GM21360 (cell line): ENCODE results near the gene MAML2.

ENCODE experiments used
- ATAC-seq: cut with Tn5 transposase; IDR thresholded peaks from one replicate; pipeline ENCODE4 v1.9.1; 2021; ENCODE audit warnings: mild to moderate bottlenecking, moderate library complexity; ENCODE audit not compliant: unreplicated experiment

Gene MAML2

GRCh38 chr11:96342961-96343711 is at the start of gene MAML2:
Gene MAML2, minus strand, starts transcription at chr11:96343195. Its CDS starts 1,300 bp downstream, at chr11:96341895.
- ATAC-seq, result peak; percentile 73

- no peak for ATAC-seq
These were observed 48.8 kb upstream of the MAML2 start for GRCh38 chr11:96391698-96392307.

DNA sequence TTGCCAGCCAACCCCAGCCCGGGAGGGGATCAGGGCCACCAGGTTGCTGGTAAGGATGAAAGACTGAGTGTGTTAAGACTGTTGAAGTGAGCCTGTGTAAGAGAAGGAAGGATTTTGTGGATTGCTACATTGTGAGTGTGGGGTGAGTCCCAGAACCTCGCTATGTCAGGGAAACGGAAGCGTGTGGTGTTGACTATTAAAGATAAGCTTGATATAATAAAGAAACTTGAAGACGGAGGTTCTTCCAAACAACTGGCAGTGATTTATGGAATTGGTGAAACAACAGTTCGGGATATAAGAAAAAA is 47.4 kb upstream of the MAML2 start:
- no peak for ATAC-seq

DNA sequence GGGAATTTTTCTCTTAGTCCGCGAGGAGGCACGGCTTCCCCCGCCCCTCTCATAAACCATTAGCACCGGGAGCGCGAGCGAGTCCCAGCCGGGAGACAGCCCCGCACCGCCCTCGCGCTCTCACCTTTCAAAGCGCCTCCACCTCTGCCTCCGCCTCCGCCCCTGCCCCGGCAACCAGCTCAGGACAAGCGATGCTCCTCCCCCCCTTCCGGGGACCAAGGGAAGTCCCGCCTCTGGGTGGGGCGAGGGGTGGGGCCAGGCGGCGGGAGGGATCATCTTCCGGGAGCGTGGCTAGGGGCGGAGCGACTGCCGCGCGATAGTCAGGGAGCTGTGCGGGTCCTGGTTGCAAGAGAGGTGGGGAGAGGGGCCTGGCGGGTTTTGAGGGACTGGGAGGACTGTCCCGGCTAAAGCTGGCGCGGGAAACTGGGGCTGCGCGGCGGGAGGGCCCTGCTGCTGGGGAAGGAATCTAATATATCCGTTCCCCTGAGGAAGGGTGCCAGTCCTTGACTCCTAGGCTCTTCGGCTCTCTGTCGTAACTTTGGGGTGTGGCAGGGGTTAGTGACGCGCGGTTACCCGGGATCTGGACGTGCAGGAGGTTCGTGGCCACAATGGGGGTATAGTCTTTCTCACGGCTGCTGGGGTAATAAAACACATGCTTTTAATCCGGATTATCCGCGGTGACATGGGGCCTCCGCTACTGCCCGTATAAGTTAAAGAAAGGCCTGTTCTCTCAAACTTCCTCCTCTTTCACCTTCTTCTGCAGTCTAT is 46.9 kb upstream of the MAML2 start, which contains the start of the genes CCDC82 and JRKL:
Gene CCDC82 (minus strand): TSS at position 193 of the 768 bp plus-strand sequence. CDS start 5,165 bp downstream, outside the sequence.
Gene JRKL (plus strand): TSS at position 294 of the 768 bp plus-strand sequence. CDS start 637 bp downstream, outside the sequence.
- peak; percentile 92 for ATAC-seq

GRCh38 chr11:96388891-96389719 is 46.1 kb upstream of the MAML2 start:
- ATAC-seq, result peak; percentile 39

DNA sequence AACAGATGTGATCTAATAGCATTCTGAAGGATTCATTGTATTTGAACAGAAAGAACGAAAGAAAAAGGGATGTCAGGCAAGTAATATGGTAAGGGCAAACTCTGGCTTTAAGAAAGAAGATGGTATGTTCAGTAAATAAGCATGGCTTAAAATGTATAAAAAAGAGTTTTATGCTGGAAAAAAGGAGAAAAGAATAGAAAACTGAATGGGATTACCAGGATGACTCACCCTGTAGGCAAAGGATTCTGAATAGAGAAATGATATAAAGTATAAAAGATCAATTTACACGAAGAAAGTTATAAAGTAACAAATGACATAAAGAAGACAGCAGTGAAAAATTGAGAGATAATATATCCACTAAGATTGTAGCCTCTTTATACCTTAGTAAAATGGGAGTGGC is 42.2 kb upstream of the MAML2 start:
- ATAC-seq, result no peak

- ATAC-seq, result no peak
These were observed 41.2 kb upstream of the MAML2 start for GRCh38 chr11:96384156-96384555.

GRCh38 chr11:96376796-96377195 is 33.8 kb upstream of the MAML2 start:
- no peak for ATAC-seq

- ATAC-seq, result no peak
These were observed 30.8 kb upstream of the MAML2 start for GRCh38 chr11:96373826-96374225.

- ATAC-seq, result no peak
These were observed 24.3 kb upstream of the MAML2 start for GRCh38 chr11:96367342-96367741.

DNA sequence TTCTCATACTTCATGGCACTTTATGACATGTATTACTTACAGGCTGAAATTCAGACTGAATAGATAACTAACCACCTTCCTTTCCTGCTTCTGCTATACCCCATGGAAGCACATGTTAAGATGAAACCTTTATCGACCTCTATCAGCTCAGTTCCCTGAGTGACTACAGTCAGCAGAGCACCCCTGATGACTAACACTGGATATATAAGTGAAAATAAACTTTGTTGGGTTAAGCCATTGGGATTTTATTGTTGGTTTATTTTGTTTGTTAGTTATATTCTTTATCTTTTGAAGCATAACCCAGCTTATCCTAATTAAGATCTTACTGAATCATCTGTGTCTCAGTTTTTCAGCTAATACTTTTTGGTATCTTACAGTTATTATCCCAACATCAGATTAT is 23.0 kb upstream of the MAML2 start:
- ATAC-seq, result no peak

- no peak for ATAC-seq
These were observed 22.5 kb upstream of the MAML2 start for GRCh38 chr11:96365493-96365892.

DNA sequence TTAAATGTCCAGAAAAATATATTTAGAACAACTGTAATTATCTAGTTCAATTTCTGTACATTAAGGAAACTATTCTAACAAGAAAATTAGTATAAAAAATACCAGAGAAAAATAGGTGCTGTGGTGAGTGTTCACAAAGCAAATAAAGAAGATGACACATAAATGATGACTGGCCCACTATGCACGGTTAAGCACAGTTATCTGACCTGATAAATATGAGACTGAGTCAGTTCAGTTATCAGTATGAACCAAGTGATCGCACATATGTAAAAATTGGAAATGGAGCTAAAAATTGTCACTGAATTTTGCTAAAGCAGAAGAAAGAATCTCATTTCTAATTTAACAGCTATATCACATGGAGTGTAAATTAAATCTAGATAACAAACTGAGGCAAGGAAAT is 18.8 kb upstream of the MAML2 start:
- ATAC-seq, result no peak

- no peak for ATAC-seq
These were observed 15.3 kb upstream of the MAML2 start for GRCh38 chr11:96358321-96358720.

- ATAC-seq, result no peak
These were observed 14.8 kb upstream of the MAML2 start for GRCh38 chr11:96357794-96358193.

GRCh38 chr11:96356848-96357247 is 13.9 kb upstream of the MAML2 start:
- no peak for ATAC-seq

- ATAC-seq, result no peak
These were observed 708 bp downstream of the MAML2 start for GRCh38 chr11:96342014-96342960.

- peak; percentile 35 for ATAC-seq
These were observed 1.6 kb downstream of the MAML2 start for GRCh38 chr11:96341211-96342013.

GRCh38 chr11:96340555-96340885 is 2.5 kb downstream of the MAML2 start:
- no peak for ATAC-seq
